ENCODE results near the gene KDM4C. TPM values are rescaled to one million over a fixed set of nuclear protein-coding genes. Genes with fewer than 3 reads are reported as not detected.

KDM4C gene
- total RNA-seq, 1 donor from 2014 or later, result 63.5 TPM

DNA sequence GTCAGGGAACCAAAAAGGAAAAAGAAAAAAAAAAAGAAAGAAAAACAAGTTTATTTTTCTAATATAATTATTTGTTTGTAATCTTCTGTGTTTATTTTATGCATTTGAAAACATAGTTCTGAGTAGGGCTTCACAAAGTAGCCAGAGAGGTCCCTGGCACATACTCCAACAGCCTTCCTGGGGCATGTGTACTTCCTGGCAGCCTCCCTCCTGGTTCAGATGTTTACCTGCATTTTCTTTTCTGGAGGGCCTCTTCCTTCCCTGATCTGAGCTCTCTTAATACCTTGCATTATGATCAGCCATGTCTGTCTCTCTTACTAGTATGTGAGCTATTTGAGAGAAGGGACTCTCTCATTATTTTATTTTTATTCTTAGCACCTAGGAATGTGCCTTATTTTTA lies 361.8 kb downstream of the KDM4C start:
- Mint-ChIP-seq H3K27ac (ENCODE audit: unreplicated experiment) (no peak overlapping the region), H3K27me3 (ENCODE audit: unreplicated experiment) (no peaks in the 10 kb centered on the region), H3K9me3 (ENCODE audit: unreplicated experiment) (no peaks in the 10 kb centered on the region), H3K36me3 (ENCODE audit: unreplicated experiment) (no peaks in the 10 kb centered on the region), H3K4me3 (ENCODE audit: unreplicated experiment) (no peak overlapping the region), H3K4me1 (ENCODE audit: low read depth, unreplicated experiment) (no peaks in the 10 kb centered on the region)
- no peak for DNase-seq
- TF ChIP-seq, protein P1, sequence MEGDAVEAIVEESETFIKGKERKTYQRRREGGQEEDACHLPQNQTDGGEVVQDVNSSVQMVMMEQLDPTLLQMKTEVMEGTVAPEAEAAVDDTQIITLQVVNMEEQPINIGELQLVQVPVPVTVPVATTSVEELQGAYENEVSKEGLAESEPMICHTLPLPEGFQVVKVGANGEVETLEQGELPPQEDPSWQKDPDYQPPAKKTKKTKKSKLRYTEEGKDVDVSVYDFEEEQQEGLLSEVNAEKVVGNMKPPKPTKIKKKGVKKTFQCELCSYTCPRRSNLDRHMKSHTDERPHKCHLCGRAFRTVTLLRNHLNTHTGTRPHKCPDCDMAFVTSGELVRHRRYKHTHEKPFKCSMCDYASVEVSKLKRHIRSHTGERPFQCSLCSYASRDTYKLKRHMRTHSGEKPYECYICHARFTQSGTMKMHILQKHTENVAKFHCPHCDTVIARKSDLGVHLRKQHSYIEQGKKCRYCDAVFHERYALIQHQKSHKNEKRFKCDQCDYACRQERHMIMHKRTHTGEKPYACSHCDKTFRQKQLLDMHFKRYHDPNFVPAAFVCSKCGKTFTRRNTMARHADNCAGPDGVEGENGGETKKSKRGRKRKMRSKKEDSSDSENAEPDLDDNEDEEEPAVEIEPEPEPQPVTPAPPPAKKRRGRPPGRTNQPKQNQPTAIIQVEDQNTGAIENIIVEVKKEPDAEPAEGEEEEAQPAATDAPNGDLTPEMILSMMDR (IDR thresholded peaks at IDR 0.05; ENCODE audit: partially characterized antibody, unreplicated experiment), result no peak

DNA sequence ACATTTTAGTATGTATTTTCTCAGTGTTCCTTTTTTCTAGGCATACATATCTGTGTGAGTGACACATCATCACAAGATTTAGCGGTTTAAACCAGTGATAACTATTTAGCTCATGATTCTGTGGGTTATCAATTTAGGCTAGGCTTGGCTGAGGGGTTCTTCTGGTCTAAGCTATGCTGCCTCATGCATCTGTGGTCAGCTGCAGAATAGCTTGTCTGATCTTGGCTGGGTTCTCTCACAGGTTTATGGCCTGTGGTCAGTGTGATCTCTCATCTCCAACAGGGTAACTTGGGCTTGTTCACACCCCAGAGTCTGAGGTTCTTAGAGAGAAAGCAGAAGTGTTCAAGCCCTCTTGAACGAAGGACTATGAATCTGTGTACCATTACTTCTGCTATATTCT lies 363.3 kb downstream of the KDM4C start:
- Mint-ChIP-seq H3K4me3 (ENCODE audit: unreplicated experiment) (no peak overlapping the region), H3K36me3 (ENCODE audit: unreplicated experiment) (no peaks in the 10 kb centered on the region), H3K27ac (ENCODE audit: unreplicated experiment) (no peak overlapping the region), H3K27me3 (ENCODE audit: unreplicated experiment) (no peaks in the 10 kb centered on the region), H3K4me1 (ENCODE audit: low read depth, unreplicated experiment) (peaks cover 6% of the 10 kb centered on the region), H3K9me3 (ENCODE audit: unreplicated experiment) (no peaks in the 10 kb centered on the region)
- DNase-seq, result no peak
- TF ChIP-seq, protein P1 (IDR thresholded peaks at IDR 0.05; ENCODE audit: partially characterized antibody, unreplicated experiment), result no peak

DNA sequence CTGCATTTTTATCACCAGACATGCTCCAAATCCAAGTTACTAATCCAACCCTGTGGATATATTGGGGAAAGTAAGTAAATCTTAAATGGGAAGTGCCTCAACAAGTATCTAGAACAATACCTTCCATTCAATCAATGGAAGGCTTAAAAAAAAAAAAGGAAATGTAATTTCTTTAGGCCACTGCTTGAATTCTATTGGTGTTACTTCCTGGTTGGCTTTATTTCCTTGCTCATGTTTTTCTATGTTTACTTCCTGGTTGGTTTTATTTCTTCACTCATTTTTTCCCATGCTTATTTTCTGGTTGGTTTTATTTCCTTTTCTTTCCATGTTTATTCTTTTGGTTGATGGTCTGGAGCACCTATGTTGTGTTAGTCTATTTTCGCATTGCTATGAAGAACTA lies 363.9 kb downstream of the KDM4C start:
- H3K4me3 Mint-ChIP-seq (ENCODE audit: unreplicated experiment), result no peak overlapping the region
- DNase-seq, result no peak
- no peaks in the 10 kb centered on the region for H3K9me3 Mint-ChIP-seq (ENCODE audit: unreplicated experiment)
- H3K27me3 Mint-ChIP-seq (ENCODE audit: unreplicated experiment), result no peaks in the 10 kb centered on the region
- peaks cover 6% of the 10 kb centered on the region for H3K4me1 Mint-ChIP-seq (ENCODE audit: low read depth, unreplicated experiment)
- TF ChIP-seq, protein P1 (IDR thresholded peaks at IDR 0.05; ENCODE audit: partially characterized antibody, unreplicated experiment), result no peak
- no peaks in the 10 kb centered on the region for H3K36me3 Mint-ChIP-seq (ENCODE audit: unreplicated experiment)
- H3K27ac Mint-ChIP-seq (ENCODE audit: unreplicated experiment), result no peak overlapping the region

DNA sequence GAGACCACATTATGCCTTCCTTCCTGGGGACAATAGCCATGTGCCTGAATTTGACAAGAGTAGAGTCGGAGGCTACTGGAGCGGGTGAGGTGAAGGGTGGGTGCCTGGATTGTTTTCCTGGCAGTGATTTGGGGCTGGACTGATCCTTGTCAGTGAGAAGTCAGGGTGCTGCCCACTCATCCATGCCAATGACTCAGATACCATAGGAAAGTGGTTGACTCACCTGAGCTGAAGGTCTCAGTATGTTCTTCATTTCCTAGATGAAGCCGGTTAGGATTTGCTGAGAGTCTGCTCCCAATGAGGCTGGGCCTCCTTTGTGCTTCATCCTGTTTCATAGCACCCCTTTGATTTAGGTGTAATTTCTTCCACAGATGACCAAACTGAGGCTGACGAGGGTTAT lies 366.0 kb downstream of the KDM4C start:
- Mint-ChIP-seq H3K27ac (ENCODE audit: unreplicated experiment) (no peak overlapping the region), H3K27me3 (ENCODE audit: unreplicated experiment) (no peaks in the 10 kb centered on the region), H3K36me3 (ENCODE audit: unreplicated experiment) (no peaks in the 10 kb centered on the region), H3K4me3 (ENCODE audit: unreplicated experiment) (no peak overlapping the region), H3K4me1 (ENCODE audit: low read depth, unreplicated experiment) (peaks cover 6% of the 10 kb centered on the region), H3K9me3 (ENCODE audit: unreplicated experiment) (peaks cover 3% of the 10 kb centered on the region)
- TF ChIP-seq, protein P1 (IDR thresholded peaks at IDR 0.05; ENCODE audit: partially characterized antibody, unreplicated experiment), result no peak
- no peak for DNase-seq

DNA sequence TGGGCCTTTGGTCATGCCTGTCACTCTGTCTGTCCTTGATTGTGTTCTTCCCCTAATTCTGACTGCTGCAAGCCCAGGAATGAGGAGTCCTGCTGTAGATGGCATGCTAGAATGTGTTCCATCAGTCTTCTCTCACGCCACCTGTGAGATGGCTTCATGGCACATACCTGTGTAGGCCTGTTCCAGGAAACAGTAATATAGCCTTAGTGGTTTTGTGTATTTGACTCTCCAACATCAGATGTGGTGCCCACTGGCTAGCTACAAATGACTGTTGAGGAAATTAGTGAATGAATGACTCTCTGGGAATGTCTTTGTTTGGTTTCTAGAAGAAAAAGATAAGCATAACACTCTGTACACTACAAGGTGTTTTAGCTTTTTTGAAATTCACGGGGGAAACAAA lies 367.5 kb downstream of the KDM4C start:
- Mint-ChIP-seq H3K9me3 (ENCODE audit: unreplicated experiment) (peaks cover 4% of the 10 kb centered on the region), H3K4me1 (ENCODE audit: low read depth, unreplicated experiment) (peaks cover 6% of the 10 kb centered on the region), H3K36me3 (ENCODE audit: unreplicated experiment) (no peaks in the 10 kb centered on the region), H3K27me3 (ENCODE audit: unreplicated experiment) (no peaks in the 10 kb centered on the region), H3K4me3 (ENCODE audit: unreplicated experiment) (no peak overlapping the region), H3K27ac (ENCODE audit: unreplicated experiment) (no peak overlapping the region)
- no peak for DNase-seq
- TF ChIP-seq, protein P1 (IDR thresholded peaks at IDR 0.05; ENCODE audit: partially characterized antibody, unreplicated experiment), result no peak
